GM12878 (cell line): ENCODE data around the gene LIPG. TPM values are rescaled to one million over a fixed set of nuclear protein-coding genes. Genes with fewer than 3 reads are reported as not detected.

Experiments
- FOS ChIP-seq: IDR thresholded peaks from 3 replicates; pipeline ENCODE4 v1.6.1; 2011; ENCODE audit warnings: borderline replicate concordance; ENCODE audit not compliant: insufficient read length; ENCODE audit errors: extremely low read depth
- FOXK2 ChIP-seq: fragments of 450-650 bp; IDR thresholded peaks from 2 replicates; pipeline ENCODE4 v1.6.1; 2017; ENCODE audit warnings: mild to moderate bottlenecking, moderate library complexity
- polyA plus RNA-seq, 11 experiments: library from polyadenylated mRNA; depleted of rRNA in 4 of 11; unstranded in 6 of 11; stranded (reverse) in 5 of 11; fragments of >200 nt; fragmentation: Nextera tagmentation in 4 of 11; fragmentation: Illumina TruSeq in 1 of 11; extraction: Ambion mirVana in 4 of 11; extraction: Trizol in 1 of 11; gene quantifications; 1 replicate in 1 of 11; 2 replicates in 10 of 11; pipeline versions ENCODE4 v1.2.1 to v1.2.3, GENCODE V29; 2011 to 2016; ENCODE audit warnings: inconsistent platforms in 2 of 11, missing spikeins in 2 of 11, low read depth in 1 of 11
- total RNA-seq, 4 experiments: library from RNA; depleted of rRNA in 3 of 4; stranded (reverse); fragments of >200 nt in 3 of 4; fragmentation: Illumina TruSeq in 1 of 4; extraction: Trizol in 1 of 4; gene quantifications; 2 replicates each; pipeline versions ENCODE4 v1.2.1 to v1.2.3, GENCODE V29; 2013 to 2021
- TF ChIP-seq, protein P1 (sequence below): fragments of 450-650 bp; IDR thresholded peaks from 2 replicates; pipeline ENCODE4 v1.6.1; 2016; ENCODE audit warnings: mild to moderate bottlenecking, moderate library complexity, borderline replicate concordance
- TF ChIP-seq, protein P2 (sequence below): IDR thresholded peaks from 2 replicates; pipeline ENCODE4 v1.6.1; 2012; ENCODE audit warnings: mild to moderate bottlenecking, low read depth, low read length

LIPG gene
- total and polyA plus RNA-seq, 10 of the 15 experiments (the other 5 are each of a cell fraction or from before 2014, with no cell fraction given): 0.04 to 0.55 (median 0.18) TPM; not detected in 1

DNA sequence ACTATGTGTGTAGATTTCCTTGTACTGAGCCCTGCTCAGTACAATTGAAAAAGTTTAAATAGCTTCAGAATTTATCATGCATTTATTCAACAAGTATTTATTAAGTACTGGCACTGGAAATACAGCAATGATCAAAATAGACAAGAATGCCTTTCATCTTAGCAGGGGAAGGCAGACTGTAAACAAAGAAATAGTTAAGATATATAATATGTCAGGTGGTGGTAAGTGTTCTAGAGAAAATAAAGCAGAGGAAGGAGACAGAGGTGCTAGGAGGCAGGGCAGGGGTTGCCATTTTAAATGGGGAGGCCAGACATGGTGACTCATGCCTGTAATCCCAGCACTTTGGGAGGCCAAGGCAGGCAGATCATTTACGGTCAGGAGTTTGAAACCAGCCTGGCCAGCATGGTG is 13.6 kb upstream of the LIPG start (continued):
- no peak for TF ChIP-seq FOS
- TF ChIP-seq FOXK2: no peak
- TF ChIP-seq, protein P1, sequence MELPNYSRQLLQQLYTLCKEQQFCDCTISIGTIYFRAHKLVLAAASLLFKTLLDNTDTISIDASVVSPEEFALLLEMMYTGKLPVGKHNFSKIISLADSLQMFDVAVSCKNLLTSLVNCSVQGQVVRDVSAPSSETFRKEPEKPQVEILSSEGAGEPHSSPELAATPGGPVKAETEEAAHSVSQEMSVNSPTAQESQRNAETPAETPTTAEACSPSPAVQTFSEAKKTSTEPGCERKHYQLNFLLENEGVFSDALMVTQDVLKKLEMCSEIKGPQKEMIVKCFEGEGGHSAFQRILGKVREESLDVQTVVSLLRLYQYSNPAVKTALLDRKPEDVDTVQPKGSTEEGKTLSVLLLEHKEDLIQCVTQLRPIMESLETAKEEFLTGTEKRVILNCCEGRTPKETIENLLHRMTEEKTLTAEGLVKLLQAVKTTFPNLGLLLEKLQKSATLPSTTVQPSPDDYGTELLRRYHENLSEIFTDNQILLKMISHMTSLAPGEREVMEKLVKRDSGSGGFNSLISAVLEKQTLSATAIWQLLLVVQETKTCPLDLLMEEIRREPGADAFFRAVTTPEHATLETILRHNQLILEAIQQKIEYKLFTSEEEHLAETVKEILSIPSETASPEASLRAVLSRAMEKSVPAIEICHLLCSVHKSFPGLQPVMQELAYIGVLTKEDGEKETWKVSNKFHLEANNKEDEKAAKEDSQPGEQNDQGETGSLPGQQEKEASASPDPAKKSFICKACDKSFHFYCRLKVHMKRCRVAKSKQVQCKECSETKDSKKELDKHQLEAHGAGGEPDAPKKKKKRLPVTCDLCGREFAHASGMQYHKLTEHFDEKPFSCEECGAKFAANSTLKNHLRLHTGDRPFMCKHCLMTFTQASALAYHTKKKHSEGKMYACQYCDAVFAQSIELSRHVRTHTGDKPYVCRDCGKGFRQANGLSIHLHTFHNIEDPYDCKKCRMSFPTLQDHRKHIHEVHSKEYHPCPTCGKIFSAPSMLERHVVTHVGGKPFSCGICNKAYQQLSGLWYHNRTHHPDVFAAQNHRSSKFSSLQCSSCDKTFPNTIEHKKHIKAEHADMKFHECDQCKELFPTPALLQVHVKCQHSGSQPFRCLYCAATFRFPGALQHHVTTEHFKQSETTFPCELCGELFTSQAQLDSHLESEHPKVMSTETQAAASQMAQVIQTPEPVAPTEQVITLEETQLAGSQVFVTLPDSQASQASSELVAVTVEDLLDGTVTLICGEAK: no peak
- TF ChIP-seq, protein P2, sequence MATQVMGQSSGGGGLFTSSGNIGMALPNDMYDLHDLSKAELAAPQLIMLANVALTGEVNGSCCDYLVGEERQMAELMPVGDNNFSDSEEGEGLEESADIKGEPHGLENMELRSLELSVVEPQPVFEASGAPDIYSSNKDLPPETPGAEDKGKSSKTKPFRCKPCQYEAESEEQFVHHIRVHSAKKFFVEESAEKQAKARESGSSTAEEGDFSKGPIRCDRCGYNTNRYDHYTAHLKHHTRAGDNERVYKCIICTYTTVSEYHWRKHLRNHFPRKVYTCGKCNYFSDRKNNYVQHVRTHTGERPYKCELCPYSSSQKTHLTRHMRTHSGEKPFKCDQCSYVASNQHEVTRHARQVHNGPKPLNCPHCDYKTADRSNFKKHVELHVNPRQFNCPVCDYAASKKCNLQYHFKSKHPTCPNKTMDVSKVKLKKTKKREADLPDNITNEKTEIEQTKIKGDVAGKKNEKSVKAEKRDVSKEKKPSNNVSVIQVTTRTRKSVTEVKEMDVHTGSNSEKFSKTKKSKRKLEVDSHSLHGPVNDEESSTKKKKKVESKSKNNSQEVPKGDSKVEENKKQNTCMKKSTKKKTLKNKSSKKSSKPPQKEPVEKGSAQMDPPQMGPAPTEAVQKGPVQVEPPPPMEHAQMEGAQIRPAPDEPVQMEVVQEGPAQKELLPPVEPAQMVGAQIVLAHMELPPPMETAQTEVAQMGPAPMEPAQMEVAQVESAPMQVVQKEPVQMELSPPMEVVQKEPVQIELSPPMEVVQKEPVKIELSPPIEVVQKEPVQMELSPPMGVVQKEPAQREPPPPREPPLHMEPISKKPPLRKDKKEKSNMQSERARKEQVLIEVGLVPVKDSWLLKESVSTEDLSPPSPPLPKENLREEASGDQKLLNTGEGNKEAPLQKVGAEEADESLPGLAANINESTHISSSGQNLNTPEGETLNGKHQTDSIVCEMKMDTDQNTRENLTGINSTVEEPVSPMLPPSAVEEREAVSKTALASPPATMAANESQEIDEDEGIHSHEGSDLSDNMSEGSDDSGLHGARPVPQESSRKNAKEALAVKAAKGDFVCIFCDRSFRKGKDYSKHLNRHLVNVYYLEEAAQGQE: no peak
